TTC549 (cell line): ENCODE results near the gene NABP2.
A peak's percentile ranks its signal among the peaks of the same experiment; 100 is the strongest.

Experiments
- FAIRE-seq: peaks from 2 replicates; lab custom pipeline; 2012; peaks lifted over from hg19 to GRCh38; lab: Jason Lieb, UNC

The NABP2 gene

DNA sequence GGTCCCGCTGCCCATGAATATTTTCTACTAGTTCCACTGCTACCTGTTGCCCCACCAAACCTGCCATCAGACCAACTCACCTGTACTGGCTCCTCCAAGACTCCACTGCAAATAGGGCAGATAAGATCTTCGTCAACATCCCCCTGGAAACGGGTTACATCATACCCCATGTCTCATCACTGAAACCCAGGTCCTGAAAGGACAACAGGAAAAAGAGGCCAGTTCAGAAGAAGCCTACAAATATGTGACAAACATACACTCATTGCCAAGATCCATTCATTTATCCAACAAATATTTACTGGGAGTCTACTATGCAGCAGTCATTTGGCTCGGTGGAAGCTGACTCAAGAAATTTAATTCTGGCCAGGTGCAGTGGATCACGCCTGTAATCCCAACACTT lies 10.3 kb upstream of the NABP2 start:
- no peak for FAIRE-seq

DNA sequence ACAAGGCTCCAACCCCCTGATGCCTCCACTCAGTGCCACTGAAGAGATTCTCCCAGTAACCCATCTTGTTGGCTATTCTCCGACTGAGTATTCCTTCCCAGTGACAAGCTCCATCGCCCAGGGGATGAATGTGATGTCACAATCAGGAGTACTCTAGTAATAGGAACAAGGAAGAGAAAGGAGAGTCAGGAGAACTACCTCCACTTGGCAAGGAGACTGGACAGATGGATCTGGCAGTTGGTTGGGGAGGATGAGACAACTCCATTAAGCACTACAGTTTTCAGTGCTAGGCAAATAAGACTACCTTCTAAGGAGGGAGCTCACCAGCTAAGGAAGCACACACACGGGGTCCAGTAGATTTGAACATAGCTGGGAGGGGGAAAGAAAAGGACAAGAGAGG lies 7.7 kb upstream of the NABP2 start:
- FAIRE-seq: no peak

DNA sequence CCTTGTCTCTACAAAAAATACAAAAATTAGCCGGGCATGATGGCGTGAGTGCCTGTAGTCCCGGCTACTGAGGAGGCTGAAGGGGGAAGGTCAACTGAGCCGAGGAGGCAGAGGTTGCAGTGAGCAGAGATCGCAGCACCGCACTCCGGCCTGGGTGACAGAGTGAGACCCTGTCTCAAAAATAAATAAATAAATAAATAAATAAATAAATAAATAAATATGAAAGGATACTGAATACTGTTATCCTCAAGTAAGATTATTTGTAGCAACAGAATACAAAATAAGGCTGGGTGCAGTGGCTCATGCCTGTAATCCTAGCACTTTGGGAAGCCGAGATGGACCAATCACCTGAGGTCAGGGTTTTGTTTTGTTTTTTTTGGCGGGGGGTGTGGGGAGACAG lies 4.3 kb upstream of the NABP2 start:
- no peak for FAIRE-seq

DNA sequence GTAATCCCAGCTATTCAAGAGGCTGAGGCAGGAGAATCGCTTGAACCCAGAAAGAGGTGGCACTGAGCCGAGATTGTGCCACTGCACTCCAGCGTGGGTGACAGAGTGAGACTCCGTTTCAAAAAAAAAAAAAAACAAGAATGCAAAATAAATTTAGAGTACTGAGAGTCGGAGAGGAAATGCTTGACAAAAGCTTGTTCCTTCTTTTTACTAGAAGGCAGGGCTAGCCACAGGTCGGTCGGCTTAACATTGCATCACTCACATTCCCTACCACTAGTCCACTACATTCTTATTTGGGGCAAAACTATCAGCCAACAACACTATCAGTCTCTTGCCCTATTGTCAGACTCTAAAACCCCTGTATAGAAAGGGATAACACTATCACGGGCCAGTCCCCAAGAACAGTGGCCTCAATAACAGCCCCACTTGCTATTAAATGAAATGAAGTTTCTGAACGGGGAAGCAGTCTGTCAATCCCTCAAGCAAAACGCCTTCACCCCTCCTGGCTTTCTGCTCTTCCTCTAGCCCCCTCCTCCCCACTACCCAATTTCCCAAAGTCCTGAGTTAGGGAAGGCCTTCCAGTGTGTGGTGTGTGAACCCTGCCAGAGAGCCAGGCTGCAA lies 3.4 kb upstream of the NABP2 start:
- FAIRE-seq: no peak

DNA sequence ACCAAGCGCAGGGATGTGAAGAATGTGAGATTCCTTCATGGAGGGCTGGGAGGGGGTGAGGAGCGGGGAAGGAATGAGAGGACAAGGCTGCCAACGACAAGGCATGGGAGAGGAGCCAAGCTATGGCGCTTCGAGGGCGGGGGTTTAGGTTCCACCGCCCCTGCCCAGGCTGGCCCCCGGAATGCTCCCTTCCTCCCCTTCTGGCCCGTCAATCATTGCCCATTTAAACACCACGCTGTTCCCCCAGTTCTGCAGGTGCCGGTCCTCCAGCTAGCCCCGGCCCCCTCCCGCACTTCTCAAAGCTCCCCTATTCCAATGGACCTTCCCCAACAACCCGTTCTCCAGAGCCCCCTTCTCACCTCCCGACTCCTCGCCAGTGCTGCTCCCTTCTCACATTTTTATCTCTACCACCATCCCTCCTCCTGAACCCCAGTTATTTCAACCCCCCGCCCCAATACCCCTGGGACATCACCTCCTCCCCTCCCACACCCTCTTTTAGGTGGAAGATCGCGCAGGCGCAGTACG lies 2.8 kb upstream of the NABP2 start:
- no peak for FAIRE-seq

DNA sequence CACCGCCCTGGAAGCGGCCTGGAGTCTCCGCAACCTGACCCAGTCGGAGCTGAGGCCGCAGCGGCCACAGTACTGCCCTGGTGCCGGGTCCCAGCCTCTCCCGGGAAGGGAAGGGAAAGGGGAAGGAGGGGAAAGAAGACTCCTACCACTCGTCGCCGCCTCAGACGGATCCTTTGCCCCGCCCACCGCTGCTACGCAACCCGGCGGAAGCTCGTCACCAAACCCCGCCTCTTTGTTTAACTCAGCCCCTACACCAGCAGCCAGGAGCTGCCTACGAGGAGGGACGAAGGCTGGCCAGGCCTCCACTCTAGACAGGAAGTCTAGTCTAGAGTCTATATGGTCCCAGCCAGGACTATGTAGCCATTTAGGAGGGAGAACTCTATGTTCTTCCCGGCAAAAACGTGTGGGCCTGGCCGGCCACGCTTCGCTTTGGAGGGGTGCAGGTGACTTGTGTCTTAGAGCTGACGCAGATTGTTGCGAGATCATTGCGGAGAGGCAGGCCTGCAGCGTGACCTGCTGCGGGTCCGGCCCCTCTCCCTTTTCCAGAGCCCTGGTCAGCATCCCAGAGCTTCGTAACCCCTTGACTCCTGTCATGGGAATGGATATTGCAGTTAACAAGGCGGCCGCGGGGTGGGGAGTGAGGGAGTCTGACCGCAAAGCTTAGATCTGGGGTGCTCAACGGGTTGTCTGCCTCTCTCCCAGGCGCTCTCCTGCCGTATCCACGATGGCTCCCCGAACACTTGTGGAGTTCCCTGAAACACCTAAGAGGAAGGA lies 2.2 kb upstream of the NABP2 start, which contains the start of gene RNF41:
Gene RNF41 (minus strand): TSS at position 166 of the 774 bp plus-strand sequence. CDS start 7,875 bp downstream, outside the sequence.
- peak; percentile 88 for FAIRE-seq

DNA sequence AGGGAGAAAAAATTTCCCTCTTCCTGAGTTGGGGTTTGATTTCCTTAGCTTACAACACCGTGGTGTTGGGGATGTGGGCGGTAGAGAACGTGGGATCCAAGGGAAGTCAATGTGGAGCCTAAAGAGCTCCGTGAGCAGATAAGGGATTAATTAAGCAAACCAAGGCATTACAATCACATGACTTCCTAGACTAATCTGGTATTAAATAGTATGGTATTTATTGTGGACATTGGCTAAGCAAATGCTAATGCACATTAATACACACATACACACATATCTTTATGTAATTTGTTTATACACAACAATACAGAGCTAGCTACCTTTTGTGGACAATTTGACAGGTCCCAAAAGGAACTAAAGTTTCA lies 1.6 kb upstream of the NABP2 start:
- FAIRE-seq: no peak

DNA sequence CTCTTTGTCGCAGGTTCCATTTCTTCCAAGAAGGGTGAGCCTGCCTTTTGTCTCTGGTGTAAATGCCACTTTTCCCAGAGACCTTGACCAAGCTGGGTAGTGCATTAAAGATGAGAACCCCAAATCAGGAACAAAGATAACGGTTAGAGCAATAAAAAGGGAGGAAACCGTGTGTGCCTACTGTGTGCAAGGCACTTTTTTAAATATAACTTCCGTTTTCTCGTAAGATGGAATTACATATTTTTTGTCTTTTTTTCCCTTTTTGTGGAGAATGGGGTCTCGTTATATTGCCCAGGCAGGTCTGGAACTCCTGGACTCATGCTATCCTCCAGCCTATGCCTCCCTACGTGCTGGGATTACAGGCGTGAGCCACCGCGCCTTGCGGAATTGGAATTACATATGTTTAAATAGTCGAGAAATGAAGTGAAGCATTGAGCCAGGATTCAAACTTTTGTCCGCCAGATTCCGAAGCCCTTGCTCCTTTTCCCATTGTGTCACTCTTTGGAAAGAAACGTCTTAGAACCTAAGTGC lies 506 bp upstream of the NABP2 start:
- no peak for FAIRE-seq

DNA sequence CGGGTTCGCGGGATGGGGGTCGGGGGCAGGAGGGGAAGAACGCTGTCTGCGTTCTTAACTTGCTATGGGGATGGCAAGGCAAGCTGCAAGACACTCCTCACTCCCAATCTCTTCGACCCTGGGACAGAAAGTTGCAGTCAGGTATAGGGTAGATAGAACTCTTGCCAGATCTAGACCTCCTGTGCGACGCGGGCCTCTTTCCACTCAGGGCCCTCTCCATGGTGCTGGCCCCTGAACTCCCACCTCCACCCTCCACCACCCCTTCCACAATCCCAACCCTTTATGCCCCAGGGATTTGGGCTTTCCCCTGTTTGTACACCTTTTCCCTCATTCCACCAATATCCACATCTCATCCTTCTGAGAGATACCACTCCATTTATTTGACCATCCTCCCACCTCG lies 812 bp downstream of the NABP2 start:
- no peak for FAIRE-seq

DNA sequence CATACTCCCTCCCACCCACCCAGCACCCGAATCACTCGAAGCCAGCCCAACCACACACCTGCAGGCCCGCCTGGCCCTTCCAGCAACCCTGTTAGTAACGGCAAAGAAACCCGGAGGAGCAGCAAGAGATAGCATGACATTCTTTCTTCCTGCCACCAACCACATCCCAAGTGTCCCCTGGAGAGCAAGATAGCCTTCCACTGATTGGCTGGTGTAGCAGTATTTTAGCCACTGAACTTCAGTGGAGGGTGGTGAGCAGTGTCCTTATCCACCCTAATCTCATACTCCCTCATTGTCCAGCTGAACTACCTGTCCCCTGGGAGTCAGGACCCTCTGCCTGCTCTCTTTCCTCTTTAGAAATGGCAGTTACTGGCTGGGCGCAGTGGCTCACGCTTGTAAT lies 4.9 kb downstream of the NABP2 start:
- no peak for FAIRE-seq

DNA sequence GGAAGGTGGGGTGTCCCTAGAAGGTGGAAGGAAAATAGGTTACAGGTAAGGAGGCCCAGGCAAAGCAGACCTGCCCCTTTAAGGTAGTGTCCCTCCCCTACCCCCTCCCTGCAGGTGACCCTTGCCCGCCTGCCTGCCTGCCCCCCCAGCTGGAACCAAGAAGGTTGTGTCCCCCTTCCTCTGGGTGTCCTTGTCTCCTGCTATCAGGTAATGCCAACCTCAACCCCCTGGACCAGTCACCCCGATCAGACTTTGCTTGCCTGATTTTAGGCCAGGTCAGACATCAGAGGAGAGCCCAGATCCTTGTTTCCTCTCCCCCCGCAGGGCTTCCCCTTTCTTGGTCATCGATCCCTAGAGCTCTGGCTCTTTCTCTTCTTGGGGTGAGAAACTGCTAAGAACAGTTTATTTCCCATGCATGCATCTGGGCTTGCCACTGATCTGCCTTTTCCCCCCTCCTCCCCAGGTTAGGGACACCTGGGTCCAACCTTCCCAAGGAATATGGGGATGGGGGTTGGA lies 5.8 kb downstream of the NABP2 start, which contains the start of gene SLC39A5:
Gene SLC39A5 (plus strand): TSS at position 136 of the 516 bp plus-strand sequence. CDS start 1,224 bp downstream, outside the sequence.
- no peak for FAIRE-seq

DNA sequence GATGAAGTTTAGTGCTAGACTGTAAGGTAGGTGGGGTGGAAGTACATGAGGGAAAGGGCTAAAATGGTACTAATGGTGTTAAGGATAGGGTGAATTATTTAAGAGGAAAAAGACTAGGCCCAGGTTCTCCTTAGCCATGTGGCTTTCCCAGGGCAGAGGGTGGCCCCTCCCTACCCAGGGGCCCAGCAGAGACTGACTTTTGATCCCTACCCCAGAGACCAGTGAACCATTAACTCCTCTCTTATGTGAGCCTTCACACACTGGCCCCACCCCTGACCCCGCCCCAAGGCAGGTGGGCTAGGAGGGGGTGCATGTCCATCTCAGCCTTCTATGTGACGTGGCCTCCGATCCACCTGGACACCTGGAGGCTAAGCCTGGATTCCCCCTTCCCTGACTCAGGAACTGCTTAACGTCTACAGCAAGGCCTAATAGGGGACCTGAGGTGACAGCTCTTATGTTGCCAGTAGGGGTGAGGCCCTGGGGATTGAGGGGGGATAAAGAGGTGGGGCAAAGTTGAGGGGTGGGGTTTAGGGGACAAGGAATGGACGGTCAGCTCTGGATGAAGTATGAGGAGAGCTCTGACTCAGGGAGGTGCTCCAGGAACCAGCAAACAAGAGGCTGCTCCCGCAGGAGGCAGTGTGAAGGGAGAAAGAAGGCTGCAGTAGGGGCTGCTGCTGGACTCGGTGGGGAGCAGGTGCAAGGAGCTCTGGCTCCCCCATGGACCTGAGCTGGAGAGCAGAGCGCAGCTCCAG lies 6.5 kb downstream of the NABP2 start:
- no peak for FAIRE-seq

DNA sequence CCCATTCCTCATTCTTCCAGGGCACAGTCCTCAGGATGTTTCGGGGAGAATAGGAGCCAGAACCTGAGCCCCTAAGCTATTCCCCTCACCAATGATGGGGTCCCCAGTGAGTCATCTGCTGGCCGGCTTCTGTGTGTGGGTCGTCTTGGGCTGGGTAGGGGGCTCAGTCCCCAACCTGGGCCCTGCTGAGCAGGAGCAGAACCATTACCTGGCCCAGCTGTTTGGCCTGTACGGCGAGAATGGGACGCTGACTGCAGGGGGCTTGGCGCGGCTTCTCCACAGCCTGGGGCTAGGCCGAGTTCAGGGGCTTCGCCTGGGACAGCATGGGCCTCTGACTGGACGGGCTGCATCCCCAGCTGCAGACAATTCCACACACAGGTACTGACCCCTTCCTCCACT lies 7.0 kb downstream of the NABP2 start:
- FAIRE-seq: no peak

DNA sequence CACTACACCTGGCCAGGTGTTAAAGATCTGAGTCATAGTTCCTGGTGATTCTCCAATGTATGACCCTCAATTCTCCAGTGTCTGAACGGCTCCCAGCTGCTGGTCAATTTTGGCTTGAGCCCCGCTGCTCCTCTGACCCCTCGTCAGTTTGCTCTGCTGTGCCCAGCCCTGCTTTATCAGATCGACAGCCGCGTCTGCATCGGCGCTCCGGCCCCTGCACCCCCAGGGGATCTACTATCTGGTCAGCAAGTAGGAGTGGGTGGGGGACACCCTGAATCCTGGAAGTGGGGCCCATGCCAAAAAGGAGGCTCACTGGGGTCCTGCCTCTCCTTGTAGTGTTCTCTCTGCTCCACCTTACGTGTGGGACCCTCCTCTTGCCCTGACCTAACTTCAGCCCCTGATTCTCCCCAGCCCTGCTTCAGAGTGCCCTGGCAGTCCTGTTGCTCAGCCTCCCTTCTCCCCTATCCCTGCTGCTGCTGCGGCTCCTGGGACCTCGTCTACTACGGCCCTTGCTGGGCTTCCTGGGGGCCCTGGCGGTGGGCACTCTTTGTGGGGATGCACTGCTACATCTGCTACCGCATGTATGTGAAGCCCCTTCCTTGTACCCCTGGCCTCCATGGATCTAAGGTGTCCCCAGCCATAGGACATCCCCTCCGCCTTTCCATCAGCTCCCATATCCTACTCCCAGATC lies 10.7 kb downstream of the NABP2 start:
- FAIRE-seq: no peak

DNA sequence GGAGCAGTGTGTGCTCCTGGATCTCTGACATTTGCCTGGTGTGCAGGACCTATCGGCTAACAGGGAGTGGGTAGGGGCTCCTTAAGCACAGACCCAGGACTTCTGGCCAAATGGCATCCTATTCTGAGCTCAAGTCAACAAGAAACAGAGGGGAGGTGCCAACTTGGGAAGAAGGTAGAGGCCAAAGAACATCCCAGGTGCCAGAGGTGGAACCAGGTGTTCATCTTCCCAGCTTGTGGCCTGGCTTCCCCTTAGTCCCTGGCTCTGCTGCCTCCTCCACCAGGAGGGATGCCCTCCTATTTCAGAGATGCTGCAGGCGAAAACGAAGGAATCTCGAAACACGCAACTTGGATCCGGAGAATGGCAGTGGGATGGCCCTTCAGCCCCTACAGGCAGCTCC lies 11.9 kb downstream of the NABP2 start:
- FAIRE-seq: no peak

DNA sequence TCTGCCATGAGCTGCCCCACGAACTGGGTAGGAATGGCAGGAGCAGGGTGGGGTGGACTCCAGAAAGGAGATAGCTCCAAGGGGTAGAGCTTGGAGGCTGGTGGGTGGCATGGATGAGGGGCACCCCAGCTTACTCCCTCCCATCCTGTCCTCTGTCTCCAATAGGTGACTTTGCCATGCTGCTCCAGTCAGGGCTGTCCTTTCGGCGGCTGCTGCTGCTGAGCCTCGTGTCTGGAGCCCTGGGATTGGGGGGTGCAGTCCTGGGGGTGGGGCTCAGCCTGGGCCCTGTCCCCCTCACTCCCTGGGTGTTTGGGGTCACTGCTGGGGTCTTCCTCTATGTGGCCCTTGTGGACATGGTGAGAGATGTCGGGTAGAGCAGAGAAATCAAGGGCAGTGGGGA lies 12.8 kb downstream of the NABP2 start:
- no peak for FAIRE-seq

DNA sequence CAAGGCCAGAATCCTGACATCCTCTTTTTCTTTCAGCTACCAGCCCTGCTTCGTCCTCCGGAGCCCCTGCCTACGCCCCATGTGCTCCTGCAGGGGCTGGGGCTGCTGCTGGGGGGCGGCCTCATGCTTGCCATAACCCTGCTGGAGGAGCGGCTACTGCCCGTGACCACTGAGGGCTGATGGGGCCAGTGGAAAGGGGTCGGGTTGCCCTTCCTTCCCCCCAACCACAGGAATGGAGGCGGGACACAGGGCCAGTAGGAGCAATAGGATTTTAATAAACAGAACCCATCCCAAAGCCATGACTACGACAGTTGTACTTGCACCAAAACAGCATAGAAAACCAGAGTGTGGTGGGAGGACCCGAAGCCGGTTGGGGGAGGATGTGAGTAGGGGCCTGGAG lies 13.4 kb downstream of the NABP2 start:
- FAIRE-seq: no peak

DNA sequence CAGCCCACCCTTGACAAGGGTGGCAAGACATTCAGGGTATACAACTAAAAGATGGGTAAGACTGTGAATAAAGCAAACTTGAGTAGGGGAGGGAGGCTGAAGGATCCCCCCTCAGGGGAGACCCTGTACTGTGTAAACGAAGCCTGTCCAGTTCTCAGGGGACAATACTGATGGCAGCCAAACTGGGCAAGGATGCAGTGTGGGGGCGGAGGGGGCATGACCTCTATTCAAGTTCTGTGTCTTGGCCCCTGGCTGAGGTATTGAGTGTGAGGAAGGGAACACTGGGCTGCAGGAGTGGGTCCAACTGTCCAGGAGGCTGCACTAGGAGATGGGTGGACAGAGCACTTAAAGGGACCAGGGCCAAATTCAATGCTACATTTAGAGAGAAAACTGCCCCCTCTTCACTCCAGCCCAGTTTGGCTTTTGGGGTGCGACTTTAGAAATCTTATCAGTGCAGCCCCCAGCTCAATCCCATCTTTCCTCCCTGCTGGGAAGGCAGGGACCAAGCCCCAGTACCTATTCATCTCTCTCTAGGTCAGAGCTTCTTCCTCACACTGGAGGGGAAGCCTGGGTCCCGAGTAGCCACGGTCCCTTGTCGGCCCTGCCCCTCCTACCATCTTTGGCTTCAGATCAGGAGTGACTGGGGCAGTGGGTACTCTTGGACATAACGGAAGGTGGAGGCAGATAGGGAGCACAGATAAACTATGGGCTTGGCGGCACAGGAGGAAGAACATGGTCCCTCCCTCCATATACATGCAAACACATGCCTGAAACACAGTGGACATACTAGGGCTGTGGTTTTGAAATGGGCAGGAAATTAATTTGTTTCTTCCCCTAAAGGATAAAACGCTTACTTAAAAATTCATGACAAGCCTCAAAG lies 17.5 kb downstream of the NABP2 start:
- no peak for FAIRE-seq

DNA sequence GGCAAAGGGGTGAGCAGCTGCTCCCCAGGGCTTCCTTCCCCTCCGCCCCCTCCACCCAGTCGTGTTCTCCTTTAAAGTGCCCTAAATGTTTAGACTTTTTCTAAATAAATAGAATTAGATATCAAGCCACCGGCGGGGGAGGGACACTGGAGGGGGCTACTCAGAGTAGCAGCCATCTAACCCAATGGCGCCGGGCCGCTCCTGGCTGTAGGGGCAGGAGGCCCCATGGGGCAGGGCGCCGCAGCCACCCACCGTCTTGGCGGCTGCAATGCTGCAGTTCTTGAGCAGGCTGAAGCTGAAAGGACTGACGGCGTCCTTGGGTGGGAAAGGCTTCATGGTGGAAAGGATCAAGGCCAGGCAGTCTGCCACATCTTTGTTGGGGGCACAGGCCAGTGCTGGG lies 18.8 kb downstream of the NABP2 start:
- FAIRE-seq: no peak

DNA sequence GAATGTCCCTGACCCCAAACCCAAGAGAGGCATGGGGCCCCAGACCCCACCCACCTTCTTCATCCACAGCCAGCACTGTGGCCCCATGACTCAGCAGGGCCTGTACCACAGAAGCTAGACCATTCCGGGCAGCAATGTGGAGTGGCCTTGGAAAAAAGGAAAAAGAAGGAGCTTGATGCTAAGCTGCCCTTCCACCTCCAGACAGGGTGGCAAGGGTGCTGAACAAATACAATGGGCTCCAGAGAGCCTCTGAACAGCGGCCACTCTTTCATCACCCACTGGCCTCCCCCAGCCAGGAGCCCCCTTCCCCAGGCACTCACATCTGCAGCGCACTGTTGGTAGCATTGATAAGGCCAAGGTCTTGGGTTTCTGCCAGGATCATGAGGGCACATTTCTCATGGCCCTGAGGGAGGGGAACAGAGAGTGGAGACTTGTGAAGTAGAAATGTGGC lies 19.6 kb downstream of the NABP2 start:
- no peak for FAIRE-seq

DNA sequence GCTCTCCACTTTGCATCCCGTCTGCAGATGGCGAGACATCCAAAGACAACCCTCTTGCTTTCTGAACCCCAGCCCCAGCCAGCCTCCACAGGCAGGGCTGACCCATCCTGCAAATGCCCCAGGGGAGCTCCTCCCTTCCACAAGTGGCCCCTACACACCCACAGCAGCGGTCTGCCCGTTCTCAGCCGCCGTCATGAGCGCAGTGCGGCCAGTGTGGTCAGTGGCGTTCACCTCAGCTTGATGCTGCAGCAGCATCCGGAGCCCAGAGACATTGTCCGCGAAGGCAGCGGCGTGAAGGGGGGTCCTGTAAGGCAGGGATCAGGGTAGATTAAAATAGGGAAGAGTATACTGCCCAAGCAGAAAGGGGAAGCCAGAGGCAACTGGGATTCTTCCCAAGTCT lies 20.4 kb downstream of the NABP2 start:
- FAIRE-seq: no peak
